Panc1 (cell line): ENCODE data around the gene PLEKHG5. TPM values are rescaled to one million over a fixed set of nuclear protein-coding genes. Genes with fewer than 3 reads are reported as not detected.
A peak's percentile ranks its signal among the peaks of the same experiment; 100 is the strongest.

Experiments used
- ATAC-seq: fragments of 200-7000 bp; cut with Tn5 transposase; 2 replicates; pipeline ENCODE4 v1.9.1; 2020; ENCODE audit warnings: mild to moderate bottlenecking, moderate library complexity
- BruUV-seq: library from RNA; stranded (reverse); fragments of 400-500 nt; replicated peaks from 2 replicates; lab custom pipeline; 2021; lab: Mats Ljungman, UMichigan
- CTCF ChIA-PET: fragments of 300-600 bp; sonication (Branson Sonifier 250); formaldehyde crosslinking; loops from one replicate; lab custom pipeline; 2022; ENCODE audit warnings: antibody characterized with exemption; lab: Charles Lee
- POLR2A ChIA-PET: fragments of 300-600 bp; sonication (Branson Sonifier 250); formaldehyde crosslinking; loops from one replicate; lab custom pipeline; 2022; ENCODE audit warnings: antibody characterized with exemption; lab: Charles Lee
- DNase-seq: peaks from one replicate; pipeline ENCODE4 v3.0.0-alpha.2; 2010; ENCODE audit warnings: low read depth, low spot score
- H3K27ac ChIP-seq: 2 replicates; pipeline ENCODE4 v1.5.1; 2011; ENCODE audit warnings: mild to moderate bottlenecking, low read length, inconsistent platforms
- H3K27me3 ChIP-seq: fragments of 200-500 bp; sonication (Bioruptor generic); 2 replicates; pipeline ENCODE4 v1.6.0; 2014; ENCODE audit warnings: low read length, inconsistent platforms; ENCODE audit not compliant: control insufficient read depth, insufficient read depth
- H3K36me3 ChIP-seq: fragments of 200-500 bp; sonication (Bioruptor generic); 2 replicates; pipeline ENCODE4 v1.5.1; 2014; ENCODE audit warnings: inconsistent platforms, mild to moderate bottlenecking, low read length, moderate library complexity; ENCODE audit not compliant: control insufficient read depth, insufficient read depth
- H3K4me1 ChIP-seq: 2 replicates; pipeline ENCODE4 v1.5.1; 2011; ENCODE audit warnings: inconsistent platforms, mild to moderate bottlenecking, low read length, moderate library complexity; ENCODE audit not compliant: control insufficient read depth, insufficient read depth
- H3K4me3 ChIP-seq, 2 experiments: 2 replicates each; pipeline ENCODE4 v1.5.1; 2011 to 2012; ENCODE audit warnings: low read depth in 2 of 2, low read length in 2 of 2, mild to moderate bottlenecking in 2 of 2, inconsistent platforms in 1 of 2, moderate library complexity in 1 of 2
- H3K9me3 ChIP-seq: fragments of 200-500 bp; sonication (Bioruptor generic); 2 replicates; pipeline ENCODE4 v1.5.1; 2014; ENCODE audit warnings: low read depth, mild to moderate bottlenecking, inconsistent platforms, low read length, moderate library complexity; ENCODE audit not compliant: control insufficient read depth, insufficient read depth
- POLR2AphosphoS5 ChIP-seq: IDR thresholded peaks from 2 replicates; pipeline ENCODE4 v1.6.1; 2012; ENCODE audit warnings: mild to moderate bottlenecking, low read depth, low read length, moderate library complexity
- SIN3A ChIP-seq: IDR thresholded peaks from 2 replicates; pipeline ENCODE4 v1.6.1; 2012; ENCODE audit warnings: low read depth, mild to moderate bottlenecking, low read length, moderate library complexity, borderline replicate concordance; ENCODE audit not compliant: insufficient read depth
- TCF7L2 ChIP-seq: IDR thresholded peaks from 2 replicates; pipeline ENCODE4 v1.6.1; 2011; ENCODE audit warnings: mild to moderate bottlenecking, low read depth, low read length, inconsistent platforms
- in situ Hi-C: cut with HindIII; loops from 2 replicates; pipeline ENCODE4 v1.10.0; 2016; ENCODE audit warnings: low sequenced_read_pairs, low pct_unique_long_range_greater_than_20kb
- intact Hi-C: fragments of 100-400 bp; cut with micrococcal nuclease; formaldehyde crosslinking; loops from one replicate; pipeline ENCODE4 v1.10.0; 2022; ENCODE audit not compliant: unreplicated experiment
- total RNA-seq: library from RNA; stranded (reverse); gene quantifications from one replicate; pipeline ENCODE4 v1.2.1, GENCODE V29; 2021; ENCODE audit not compliant: unreplicated experiment
- TF ChIP-seq, protein P1 (sequence below): fragments of 450-650 bp; IDR thresholded peaks from 2 replicates; pipeline ENCODE4 v1.5.1; 2017; ENCODE audit warnings: mild to moderate bottlenecking
- TF ChIP-seq, protein P2 (sequence below), 2 experiments: IDR thresholded peaks; 2 replicates each; pipeline ENCODE4 v1.6.1; 2011 to 2012; ENCODE audit warnings: low read depth in 2 of 2, control low read depth in 1 of 2, low read length in 1 of 2, mild to moderate bottlenecking in 1 of 2, moderate library complexity in 1 of 2; ENCODE audit not compliant: insufficient read depth in 1 of 2

The PLEKHG5 gene
- total RNA-seq, 1 experiment from 2014 or later = 6.8 TPM

DNA sequence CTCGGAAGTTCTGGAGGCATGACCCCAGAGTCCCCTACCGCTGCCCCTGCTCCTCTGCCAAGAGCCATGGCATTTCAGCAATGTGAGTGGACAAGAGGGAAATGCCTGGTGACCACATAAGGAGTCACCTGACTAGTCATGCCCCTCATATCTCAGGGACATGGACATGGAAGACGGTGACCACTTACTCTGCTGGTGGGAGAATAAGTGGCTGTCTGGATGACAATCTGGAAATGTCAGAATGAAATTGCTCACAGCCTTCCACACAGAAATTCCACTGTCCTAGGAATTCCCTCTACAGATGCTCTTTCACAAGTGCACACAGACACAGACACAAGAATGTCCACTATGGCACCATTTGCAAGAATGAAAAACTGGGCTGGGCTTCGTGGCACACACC lies 24.3 kb upstream of the PLEKHG5 start:
- no peaks in the 10 kb centered on the region for H3K9me3 ChIP-seq
- H3K36me3 ChIP-seq = no peaks in the 10 kb centered on the region
- no TSS peak for BruUV-seq
- no peak for DNase-seq
- no peak overlapping the region for H3K4me3 ChIP-seq
- H3K4me1 ChIP-seq = peaks cover 8% of the 10 kb centered on the region
- no peak for ATAC-seq
- TF ChIP-seq POLR2AphosphoS5 = no peak
- TF ChIP-seq, protein P1, sequence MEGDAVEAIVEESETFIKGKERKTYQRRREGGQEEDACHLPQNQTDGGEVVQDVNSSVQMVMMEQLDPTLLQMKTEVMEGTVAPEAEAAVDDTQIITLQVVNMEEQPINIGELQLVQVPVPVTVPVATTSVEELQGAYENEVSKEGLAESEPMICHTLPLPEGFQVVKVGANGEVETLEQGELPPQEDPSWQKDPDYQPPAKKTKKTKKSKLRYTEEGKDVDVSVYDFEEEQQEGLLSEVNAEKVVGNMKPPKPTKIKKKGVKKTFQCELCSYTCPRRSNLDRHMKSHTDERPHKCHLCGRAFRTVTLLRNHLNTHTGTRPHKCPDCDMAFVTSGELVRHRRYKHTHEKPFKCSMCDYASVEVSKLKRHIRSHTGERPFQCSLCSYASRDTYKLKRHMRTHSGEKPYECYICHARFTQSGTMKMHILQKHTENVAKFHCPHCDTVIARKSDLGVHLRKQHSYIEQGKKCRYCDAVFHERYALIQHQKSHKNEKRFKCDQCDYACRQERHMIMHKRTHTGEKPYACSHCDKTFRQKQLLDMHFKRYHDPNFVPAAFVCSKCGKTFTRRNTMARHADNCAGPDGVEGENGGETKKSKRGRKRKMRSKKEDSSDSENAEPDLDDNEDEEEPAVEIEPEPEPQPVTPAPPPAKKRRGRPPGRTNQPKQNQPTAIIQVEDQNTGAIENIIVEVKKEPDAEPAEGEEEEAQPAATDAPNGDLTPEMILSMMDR = no peak
- TF ChIP-seq, protein P2, sequence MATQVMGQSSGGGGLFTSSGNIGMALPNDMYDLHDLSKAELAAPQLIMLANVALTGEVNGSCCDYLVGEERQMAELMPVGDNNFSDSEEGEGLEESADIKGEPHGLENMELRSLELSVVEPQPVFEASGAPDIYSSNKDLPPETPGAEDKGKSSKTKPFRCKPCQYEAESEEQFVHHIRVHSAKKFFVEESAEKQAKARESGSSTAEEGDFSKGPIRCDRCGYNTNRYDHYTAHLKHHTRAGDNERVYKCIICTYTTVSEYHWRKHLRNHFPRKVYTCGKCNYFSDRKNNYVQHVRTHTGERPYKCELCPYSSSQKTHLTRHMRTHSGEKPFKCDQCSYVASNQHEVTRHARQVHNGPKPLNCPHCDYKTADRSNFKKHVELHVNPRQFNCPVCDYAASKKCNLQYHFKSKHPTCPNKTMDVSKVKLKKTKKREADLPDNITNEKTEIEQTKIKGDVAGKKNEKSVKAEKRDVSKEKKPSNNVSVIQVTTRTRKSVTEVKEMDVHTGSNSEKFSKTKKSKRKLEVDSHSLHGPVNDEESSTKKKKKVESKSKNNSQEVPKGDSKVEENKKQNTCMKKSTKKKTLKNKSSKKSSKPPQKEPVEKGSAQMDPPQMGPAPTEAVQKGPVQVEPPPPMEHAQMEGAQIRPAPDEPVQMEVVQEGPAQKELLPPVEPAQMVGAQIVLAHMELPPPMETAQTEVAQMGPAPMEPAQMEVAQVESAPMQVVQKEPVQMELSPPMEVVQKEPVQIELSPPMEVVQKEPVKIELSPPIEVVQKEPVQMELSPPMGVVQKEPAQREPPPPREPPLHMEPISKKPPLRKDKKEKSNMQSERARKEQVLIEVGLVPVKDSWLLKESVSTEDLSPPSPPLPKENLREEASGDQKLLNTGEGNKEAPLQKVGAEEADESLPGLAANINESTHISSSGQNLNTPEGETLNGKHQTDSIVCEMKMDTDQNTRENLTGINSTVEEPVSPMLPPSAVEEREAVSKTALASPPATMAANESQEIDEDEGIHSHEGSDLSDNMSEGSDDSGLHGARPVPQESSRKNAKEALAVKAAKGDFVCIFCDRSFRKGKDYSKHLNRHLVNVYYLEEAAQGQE (IDR thresholded peaks at IDR 0.05; ENCODE audit: insufficient read depth in 1 of 2, low read depth in 2 of 2, low read length in 1 of 2) = no peak
- TF ChIP-seq SIN3A = no peak
- TF ChIP-seq TCF7L2 = no peak
- no peak overlapping the region for H3K27ac ChIP-seq
- intact Hi-C loops (no loop called here), in situ Hi-C loops (no loop called here)
- H3K27me3 ChIP-seq = no peaks in the 10 kb centered on the region
- POLR2A ChIA-PET = no interaction called here
- CTCF ChIA-PET = no interaction called here

DNA sequence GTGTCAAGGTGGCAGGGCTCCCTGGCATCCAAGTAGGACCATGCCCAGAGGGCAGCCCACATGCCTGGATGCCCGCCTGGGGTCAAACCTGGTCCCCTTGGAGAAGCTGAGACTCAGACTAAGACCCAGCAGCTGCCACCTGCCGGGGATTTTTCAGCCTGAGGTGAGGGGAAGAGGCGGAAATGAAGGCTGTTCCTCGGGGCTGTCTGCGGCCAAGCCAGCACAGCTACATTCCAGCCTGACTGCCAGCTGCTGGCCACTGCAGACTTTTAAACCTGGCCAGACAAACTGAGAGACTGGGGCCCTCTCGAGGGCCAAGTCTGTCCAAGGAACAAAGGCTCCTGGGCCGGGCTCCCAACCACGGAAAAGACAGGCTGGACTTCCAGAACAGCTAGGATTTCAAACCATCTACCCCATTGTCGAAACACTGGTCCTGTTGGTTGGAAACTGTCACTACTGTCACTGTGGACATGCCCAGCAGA lies 21.9 kb upstream of the PLEKHG5 start:
- no peaks in the 10 kb centered on the region for H3K9me3 ChIP-seq
- no peaks in the 10 kb centered on the region for H3K36me3 ChIP-seq
- no peak overlapping the region for H3K4me3 ChIP-seq
- ChIA-PET POLR2A (no interaction called here), CTCF (no interaction called here)
- DNase-seq = no peak
- intact Hi-C loops = no loop called here
- TF ChIP-seq TCF7L2 = no peak
- no peak for TF ChIP-seq SIN3A
- no peak for TF ChIP-seq POLR2AphosphoS5
- TF ChIP-seq, protein P1 = no peak
- TF ChIP-seq, protein P2 (IDR thresholded peaks at IDR 0.05; ENCODE audit: insufficient read depth in 1 of 2, low read depth in 2 of 2, low read length in 1 of 2) = no peak
- peaks cover 4% of the 10 kb centered on the region for H3K4me1 ChIP-seq
- no peaks in the 10 kb centered on the region for H3K27me3 ChIP-seq
- H3K27ac ChIP-seq = no peak overlapping the region
- in situ Hi-C loops = no loop called here
- ATAC-seq = peak; percentile 26
- BruUV-seq = no TSS peak
